ENCODE results near the gene JKAMP.
"Not testable (repeated sequence)": the region's sequence is repeated elsewhere in the genome, so short reads cannot be mapped to it uniquely, and the experiment has no call there.

JKAMP gene, protein sequence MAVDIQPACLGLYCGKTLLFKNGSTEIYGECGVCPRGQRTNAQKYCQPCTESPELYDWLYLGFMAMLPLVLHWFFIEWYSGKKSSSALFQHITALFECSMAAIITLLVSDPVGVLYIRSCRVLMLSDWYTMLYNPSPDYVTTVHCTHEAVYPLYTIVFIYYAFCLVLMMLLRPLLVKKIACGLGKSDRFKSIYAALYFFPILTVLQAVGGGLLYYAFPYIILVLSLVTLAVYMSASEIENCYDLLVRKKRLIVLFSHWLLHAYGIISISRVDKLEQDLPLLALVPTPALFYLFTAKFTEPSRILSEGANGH

DNA sequence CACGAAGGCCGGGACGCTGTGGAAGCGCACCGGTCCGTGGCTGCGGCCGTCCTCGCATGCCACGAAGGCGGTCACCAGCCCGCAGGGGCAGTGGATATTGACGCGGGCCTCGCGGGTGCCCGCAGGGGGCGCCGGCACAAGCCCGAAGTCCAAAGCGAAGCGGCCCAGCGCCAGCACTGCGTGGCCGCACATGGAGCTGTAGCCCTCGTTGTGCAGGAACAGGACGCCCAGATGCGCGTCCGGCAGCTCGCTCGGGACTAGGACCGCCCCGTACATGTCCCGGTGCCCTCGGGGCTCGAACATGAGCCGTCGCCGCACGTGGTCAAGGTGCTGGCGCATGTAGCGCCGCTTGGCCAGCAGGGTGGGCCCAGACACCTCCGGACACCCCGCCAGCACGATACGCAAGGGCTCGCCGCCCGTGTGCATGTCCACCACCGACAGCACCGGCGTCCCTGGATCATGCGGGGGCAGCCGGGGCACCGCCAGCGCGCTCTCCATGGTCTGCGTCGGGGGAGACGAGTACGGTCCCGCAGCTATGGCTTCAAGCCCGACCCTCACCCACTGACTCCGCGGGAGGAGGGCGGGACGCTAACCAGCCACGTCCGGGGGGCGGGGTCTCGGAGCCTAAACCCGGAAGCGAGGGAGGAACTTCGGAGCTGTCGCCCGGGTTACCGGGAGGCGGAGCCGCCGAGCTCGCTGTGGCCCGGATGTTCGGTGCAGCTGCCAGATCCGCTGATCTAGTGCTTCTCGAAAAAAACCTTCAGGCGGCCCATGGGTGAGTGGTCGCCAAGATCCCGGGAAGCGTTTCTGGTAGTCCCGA lies at the start of gene JKAMP, which contains the start of gene L3HYPDH:
JKAMP (plus strand) TSS at position 699 of the 820 bp plus-strand sequence; CDS start at position 772, 73 bp downstream.
L3HYPDH (minus strand) TSS at position 590 of the 820 bp plus-strand sequence; CDS start at position 498, 92 bp downstream.
- DNase-seq (ENCODE audit: low read depth, low spot score): peak; percentile 98

DNA sequence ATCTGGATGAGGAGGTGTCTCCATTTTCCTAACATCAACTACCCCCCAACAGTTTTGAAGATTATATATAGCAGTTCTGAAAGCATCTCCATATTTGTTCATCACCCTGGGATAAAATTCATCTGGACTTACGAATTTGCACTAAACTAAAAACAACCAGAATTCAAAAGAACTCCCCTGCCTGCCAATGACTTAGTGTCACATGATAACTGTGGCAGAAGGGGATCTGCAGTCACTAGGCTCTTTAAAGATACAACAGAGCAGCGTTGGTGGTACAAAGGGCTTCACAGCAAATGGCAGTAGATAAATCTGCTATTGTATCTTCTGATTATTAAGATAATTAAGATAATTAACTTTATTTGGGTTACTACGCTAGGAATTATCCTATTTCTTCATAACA lies 49.2 kb upstream of the JKAMP start:
- no peak for DNase-seq (ENCODE audit: low read depth, low spot score)

DNA sequence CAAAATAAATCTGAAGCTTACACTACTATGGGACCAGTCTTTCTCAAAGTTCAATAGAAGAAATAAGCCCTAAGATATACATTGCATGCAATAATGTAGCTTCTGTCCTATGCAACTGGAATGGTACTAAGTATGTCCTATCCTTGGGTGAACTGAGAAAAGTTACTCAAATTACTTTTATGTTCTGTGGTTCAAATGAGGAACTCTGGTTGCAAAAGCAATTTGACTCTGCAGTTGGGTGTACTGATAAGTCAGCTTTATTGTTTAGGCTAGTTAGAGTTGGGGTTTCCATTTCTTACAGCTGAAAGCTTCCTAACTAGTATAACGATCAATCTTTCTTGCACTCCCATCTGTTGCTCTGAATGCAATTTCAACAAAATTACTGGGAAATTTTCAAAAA lies 48.3 kb upstream of the JKAMP start:
- DNase-seq (ENCODE audit: low read depth, low spot score): no peak

DNA sequence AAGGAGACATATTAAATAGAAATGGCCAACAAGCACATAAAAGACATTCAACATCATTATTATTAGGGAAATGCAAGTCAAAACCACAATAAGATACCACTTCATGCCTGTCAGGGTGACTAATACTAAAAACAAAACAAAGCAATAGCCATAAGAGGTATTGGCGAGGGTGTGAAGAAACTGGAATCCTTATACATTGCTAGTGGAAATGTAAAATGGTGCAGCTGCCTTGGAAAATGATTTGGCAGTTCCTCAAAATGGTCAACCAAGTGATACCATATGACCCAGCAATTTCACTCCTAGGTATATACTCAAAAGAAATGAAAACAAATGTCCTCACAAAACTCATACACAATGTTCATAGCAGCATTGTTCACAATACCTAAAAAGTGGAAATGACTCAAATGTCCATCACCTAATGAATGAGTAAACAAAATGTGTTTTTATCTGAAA lies 46.1 kb upstream of the JKAMP start:
- no peak for DNase-seq (ENCODE audit: low read depth, low spot score)

DNA sequence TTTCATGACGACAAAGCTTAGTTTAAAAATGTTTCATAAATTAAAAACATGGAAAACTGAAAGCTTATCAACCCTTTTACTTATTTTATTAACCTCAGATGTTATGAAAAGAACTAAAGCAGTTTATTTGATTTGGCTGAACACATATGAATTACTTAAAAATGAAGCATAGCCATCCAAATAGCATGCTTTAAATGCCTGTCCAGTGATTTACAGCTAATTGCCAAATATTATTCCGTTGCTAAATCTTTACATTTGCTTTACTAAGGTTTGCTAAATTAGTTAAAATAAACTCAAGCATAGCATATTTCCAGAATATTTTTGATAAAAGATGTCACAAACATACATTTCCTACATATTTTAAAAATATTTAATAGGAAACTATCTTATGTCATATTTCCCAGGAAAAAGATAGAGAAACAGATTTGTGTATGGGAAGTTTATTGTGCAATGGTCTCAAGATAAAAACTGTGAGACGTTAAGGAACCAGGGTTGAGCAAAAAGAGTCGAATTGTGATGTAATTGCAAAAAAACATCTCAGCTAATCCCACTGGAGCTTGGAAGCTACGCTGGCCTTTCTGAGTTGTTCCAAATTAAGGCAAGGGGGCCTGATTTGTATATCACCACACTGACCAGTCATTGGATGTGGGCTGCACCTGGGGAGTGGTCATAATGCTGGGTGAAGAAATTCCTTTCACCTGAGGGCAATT lies 44.9 kb upstream of the JKAMP start:
- DNase-seq (ENCODE audit: low read depth, low spot score): no peak

DNA sequence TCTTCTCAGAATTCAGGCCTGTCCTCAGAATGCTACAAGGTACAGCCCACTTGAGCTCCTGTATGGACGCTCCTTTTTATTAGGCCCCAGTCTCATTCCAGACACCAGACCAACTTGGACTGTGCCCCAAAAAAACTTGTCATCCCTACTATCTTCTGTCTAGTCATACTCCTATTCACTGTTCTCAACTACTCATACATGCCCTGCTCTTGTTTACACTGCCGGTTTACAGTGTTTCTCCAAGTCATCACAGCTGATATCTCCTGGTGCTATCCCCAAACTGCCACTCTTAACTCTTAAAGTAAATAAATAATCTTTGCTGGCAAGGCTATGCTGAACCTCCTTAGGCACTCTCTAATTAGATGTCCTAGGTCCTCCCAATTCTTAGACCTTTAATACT lies 35.6 kb upstream of the JKAMP start:
- DNase-seq (ENCODE audit: low read depth, low spot score): not testable (repeated sequence)

DNA sequence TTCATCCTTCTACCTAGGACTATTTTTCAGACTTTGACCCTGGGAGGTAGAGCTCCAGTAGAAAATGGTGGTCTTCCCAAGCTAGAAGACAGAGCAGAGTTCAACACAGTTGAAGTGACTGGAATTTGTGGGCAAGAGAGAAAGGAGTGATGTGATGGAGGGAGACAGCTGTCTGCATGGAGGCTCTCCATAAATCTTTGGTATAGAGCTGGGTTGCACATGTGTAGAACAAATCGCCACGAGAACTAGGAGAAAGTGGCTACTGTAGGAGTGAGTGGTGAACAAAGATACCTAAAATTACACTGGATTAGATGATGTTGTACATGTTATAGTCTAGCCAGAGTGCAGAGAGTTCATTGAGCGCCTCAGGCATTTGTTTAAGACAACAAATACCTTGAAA lies 33.6 kb upstream of the JKAMP start:
- no peak for DNase-seq (ENCODE audit: low read depth, low spot score)

DNA sequence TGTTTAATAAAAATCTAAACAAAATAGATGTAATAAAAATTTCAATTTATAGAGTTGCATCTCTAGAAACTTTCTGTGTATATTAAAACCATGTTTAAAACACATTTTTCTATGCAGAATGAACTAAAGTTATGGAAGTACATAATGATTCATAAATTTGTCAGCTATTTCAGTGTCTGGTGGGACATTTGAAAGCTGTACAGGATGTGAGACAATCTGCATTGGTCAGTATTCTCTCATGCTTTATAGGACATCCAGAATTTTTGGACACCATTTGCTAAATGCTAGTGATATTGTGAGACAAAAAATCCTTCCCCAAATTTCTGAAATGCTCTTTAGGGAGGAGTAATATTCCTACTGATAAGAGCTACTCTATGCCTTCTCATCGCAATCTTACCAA lies 32.5 kb upstream of the JKAMP start:
- DNase-seq (ENCODE audit: low read depth, low spot score): no peak

DNA sequence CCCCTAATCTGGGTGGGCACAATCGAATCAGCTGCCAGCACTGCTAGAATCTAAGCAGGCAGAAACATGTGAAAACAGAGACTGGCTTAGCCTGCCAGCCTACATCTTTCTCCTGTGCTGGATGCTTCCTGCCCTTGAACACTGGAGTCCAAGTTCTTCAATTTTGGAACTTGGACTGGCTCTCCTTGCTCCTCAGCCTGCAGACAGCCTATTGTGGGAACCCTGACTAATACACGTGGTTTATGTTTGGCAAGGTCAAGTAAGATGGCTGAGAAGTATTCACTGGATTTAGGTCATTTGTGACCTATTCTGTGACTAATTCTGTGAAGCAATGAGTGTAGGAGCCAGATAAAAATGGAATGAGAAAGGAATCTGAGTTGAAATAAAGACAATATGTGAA lies 30.2 kb upstream of the JKAMP start:
- no peak for DNase-seq (ENCODE audit: low read depth, low spot score)

DNA sequence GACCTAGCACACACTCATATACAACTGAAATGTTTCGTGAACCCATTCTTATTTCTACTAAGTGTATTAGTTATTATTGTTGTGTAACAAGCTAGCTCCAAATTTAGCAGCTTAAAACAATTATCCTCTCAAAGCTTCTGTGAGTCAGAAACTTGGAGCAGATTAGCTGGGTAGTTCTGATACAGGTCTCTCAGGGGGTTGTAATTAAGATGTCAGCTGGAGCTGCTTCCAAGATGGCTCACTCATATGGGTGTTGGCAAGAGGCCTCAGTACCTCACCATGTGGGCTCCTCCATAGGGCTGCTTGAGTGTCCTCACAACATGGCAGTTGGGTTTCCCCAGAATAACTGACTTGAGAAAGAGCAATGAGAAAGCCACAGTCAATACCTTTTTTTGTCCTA lies 28.9 kb upstream of the JKAMP start:
- no peak for DNase-seq (ENCODE audit: low read depth, low spot score)

DNA sequence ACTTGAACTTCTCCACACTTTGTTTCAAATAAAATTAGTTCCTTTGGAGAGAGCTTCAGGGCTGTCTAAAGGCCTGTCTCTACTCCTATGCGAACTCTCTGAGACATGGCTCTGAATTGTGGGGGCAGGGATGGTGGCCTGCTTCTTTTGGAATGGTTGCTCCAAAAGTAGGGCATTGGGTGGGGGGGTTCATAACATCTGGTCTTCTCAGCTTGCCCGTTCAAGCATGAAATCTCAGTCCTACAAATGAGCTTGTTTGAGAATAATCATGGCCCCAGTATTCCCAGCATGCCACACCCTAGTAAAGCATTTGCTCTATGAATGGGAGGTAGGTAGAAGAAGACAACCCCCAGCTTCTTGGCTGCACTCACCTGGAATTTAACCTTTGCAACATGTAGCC lies 25.8 kb upstream of the JKAMP start:
- DNase-seq (ENCODE audit: low read depth, low spot score): no peak

DNA sequence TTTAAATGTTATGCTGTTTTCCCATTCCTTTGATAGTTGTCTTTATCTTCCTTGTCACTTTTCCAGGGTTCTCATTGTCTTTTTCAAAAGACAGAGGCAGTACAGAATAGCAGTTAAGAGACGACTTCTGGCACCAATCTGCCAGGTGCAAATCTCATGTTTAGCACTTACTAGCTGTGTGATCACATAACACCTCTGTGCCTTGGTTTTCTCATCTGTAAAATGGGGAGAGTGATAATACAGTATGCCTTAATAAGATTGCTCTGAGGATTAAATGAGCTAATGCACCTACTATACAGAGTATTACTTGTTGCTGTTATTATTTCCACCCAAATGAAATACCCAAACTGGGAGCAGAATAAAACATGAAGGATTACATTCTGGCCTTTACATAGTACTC lies 23.9 kb upstream of the JKAMP start:
- DNase-seq (ENCODE audit: low read depth, low spot score): no peak

DNA sequence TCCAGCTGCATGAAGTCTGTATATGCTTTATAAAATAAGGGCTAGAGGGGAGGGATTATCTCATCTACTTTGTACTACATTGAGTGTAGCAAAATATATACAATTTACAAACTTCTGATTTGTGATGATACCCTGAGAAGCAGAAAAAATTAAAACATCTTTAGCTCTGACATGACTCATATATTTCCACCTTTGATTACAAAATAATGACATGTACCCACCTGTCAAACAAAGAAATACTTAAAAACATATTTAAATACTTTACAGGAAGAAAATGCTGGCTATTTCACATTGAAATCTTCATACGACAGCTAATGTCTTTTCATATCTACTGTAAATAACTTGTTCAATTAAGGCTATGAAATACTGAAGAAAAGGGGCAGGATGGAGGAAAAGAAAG lies 22.4 kb upstream of the JKAMP start:
- DNase-seq (ENCODE audit: low read depth, low spot score): no peak

DNA sequence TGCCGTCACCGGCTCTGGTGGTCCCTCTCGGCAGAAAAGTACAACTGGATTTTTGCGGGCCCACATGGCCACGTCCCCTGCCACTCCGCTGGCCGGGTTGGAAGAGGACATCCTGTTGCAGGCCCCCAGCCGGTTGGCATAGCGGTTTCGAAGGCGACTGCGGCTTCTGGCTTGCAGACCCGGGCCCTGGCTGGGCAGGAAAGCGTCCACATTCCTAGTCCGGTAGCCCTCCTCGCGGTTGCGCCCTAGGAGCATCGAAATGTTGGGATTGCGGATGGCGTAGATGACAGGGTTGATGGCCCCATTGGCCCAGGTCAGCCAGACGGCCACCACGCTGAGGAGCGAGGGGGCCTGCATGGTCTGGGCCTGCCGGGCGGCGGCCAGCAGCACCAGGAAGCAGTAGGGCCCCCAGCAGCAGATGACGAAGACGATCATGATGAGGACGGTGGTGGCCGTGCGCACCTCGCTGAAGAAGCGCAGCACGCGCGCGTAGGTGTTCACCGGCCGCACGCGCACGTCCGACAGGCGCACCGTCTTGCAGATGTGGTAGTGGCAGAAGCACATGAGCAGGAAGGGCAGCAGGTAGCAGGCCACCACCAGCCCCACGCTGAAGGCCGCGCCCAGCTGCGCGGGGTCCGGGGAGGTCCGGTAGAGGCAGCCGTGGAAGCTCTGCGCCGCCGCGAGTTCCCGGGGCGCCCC lies 20.4 kb upstream of the JKAMP start:
- no peak for DNase-seq (ENCODE audit: low read depth, low spot score)

DNA sequence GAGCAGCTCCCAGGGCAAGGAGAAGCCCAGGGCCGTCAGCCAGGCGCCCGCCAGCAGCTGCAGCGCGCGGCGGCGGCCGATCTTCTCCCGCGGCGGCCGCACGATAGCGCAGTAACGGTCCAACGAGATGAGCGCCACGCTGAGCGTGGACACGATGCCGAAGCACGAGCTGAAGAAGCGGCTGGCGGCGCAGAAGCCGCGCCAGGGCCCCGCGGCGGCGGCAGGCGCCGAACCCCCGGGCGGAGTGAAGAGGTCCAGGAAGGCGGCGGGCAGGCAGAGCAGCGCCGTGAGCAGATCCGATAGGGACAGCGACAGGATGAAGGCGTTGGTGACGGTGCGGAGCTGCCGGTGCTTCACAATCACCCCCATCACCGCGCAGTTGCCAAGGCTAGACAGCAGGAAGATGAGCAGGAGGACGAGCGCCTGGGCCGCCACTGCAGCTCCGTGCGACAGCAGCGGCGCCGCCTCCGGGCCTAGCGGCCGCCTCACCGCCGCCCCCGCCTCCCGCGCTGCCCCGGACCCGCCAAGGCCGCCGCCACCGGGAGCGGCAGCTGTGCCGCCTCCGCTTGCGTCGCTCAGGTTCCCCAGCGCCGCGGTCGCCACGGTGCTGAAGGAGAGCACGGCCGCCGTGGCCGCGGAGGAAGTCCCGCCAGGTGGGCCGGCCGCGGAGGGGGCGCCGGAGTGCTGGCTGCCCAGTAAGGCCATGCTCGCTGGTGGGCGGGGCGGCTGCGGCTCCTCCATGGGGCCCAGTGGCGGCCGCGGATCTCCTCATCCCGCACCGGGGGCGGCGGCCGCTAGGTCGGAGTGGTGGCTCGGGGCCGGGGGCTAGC lies 19.6 kb upstream of the JKAMP start:
- DNase-seq (ENCODE audit: low read depth, low spot score): peak; percentile 14

DNA sequence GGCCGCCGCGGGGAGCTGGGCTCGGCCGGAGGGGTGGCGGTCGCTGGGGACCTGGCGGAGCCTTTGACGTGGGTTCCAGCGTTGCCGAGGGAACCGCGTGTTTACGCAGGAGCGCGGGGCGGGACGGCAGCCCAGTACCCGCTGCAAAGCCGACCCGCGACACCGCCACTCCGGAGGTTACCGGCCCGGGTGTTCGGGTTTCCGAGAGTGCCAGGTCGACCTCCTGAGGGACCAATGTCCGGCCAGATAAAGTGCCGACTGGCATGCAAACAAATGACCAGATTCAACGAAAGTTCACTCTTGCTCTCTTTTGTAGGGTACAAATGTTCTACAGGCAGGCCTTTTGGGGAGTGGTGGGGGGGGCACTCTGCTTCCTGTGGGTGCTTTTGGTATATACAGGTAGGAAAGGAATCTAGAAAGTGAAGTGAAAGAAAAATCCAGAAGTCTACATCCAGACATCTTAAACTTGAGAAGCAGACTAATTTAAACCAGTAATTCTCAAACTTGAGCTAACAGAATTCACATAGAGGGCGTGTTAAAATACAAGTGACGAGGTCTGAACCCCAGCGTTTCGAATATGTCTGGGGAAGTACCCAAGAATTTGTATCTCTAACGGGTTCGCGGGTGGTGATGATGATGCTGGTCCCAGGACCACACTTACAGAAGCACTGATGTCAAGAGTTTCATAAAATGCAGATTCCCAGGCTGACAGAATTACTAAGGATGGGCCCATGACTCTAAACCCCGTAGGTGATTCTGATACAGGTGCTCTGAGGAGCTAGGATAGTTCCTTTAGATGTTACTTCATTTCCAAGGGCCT lies 18.8 kb upstream of the JKAMP start, which contains the start of gene GPR135:
GPR135 (minus strand) TSS at position 65 of the 820 bp plus-strand sequence. CDS start 154 bp downstream, outside the sequence.
- no peak for DNase-seq (ENCODE audit: low read depth, low spot score)

DNA sequence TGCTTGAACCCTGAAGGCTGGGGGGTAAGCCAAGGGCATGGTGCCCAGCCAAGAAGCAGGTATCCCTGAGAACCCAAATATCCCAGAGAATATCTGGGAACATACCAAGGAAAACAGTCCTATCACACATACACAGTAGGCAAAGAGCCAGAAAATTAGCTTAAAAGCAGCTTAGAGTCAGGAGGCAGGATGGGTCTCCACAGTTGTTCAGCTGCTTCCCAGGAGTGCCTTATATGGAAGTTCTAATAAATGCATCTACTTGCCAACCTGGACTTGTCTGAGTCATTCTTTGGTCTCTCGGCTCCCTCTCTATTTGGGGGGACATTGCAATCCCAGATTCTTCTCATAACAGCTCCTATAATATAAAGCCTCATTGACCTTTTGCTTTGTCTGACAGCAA lies 10.1 kb upstream of the JKAMP start:
- no peak for DNase-seq (ENCODE audit: low read depth, low spot score)

DNA sequence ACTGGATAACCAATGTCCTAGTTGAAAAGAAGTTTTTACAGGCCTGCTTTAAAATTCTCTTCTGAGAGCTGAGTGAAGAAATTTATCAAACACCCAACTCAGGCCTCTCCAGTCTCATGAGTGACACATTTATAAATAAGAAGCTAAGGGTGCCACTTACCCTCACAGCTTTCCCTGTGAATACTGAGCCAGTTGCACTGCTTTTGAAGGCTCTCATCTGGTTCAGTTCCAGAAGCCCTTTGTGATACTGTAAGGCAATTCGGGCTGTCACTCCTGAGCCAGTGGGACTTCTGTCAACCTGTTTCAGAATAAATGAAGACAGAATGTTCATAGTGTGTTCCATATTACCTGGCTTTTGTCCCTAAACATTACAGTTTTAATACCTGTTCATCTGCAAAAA lies 8.6 kb upstream of the JKAMP start:
- no peak for DNase-seq (ENCODE audit: low read depth, low spot score)

DNA sequence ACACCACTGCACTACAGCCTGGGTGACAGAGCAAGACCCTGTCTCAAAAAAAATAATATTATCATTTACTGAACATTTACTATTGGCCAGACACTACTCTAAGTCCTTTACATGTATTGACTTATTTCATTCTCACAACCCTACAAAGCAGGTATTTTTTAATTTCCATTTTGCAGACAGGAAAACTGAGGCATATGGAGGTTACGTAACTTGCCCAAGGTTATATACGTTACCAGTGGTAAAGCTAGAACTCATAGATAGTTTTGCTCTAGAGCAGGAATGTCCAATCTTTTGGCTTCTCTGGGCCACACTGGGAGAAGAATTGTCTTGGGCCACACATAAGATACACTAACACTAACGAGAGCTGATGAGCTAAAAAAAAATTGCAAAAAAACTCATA lies 5.8 kb upstream of the JKAMP start:
- DNase-seq (ENCODE audit: low read depth, low spot score): no peak

DNA sequence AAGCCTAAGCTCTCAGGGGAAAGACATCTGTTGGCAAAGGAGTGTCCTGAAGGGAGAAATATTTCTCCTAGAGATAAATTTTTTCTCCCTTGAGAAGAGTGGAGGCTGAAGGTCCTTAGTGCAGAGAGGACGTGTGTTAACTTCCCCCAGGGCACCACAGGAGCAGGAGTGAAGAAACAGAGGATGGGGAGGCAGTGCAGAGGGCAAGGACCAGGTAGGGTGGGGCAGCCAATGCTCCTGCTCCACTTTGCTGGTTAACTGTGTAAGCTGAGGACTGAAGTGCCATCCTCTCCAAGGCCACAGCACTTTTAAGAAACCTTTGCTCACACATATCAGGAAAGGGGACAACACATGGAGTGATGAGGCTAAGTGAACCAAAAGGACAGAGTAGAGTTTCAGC lies 4.2 kb upstream of the JKAMP start:
- DNase-seq (ENCODE audit: low read depth, low spot score): no peak
